Neural cell (in vitro differentiated cells): ENCODE data around the gene SPTB.

ENCODE experiments used
- CTCF ChIP-seq: fragments of 450-650 bp; IDR thresholded peaks from 2 replicates; pipeline ENCODE4 v1.5.1; 2014; ENCODE audit warnings: antibody characterized with exemption, mild to moderate bottlenecking, moderate library complexity; ENCODE audit not compliant: poor library complexity, severe bottlenecking
- EP300 ChIP-seq: fragments of 450-650 bp; conservative IDR thresholded peaks from 2 replicates; pipeline ENCODE4 v1.6.1; 2014; ENCODE audit warnings: antibody characterized with exemption, mild to moderate bottlenecking, moderate library complexity; ENCODE audit not compliant: poor library complexity, severe bottlenecking
- TAF1 ChIP-seq: IDR thresholded peaks from 2 replicates; pipeline ENCODE4 v1.6.1; 2012; ENCODE audit warnings: low read depth

DNA sequence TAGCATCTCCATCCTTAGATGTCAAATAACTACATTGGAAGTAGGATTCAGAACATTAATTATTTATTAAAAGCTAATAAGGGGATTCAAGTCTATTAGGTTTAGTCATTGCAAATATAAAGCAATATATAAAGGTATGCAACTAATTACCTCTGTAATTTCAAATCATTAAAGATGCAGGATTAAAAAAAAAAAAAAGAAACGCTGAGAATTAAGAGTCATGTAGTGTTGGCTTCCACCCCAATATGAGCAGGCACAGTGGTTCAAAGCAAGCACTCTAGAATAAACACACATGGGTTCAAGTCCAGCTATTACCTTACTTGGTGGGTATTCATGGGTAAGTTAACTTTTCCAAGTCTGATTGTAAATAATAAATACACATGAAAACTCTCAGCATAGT lies 10.9 kb downstream of the SPTB start:
- TF ChIP-seq CTCF (no peak), EP300 (no peak), TAF1 (no peak)
